Measurements from ENCODE around the gene KLHL8.

DNA sequence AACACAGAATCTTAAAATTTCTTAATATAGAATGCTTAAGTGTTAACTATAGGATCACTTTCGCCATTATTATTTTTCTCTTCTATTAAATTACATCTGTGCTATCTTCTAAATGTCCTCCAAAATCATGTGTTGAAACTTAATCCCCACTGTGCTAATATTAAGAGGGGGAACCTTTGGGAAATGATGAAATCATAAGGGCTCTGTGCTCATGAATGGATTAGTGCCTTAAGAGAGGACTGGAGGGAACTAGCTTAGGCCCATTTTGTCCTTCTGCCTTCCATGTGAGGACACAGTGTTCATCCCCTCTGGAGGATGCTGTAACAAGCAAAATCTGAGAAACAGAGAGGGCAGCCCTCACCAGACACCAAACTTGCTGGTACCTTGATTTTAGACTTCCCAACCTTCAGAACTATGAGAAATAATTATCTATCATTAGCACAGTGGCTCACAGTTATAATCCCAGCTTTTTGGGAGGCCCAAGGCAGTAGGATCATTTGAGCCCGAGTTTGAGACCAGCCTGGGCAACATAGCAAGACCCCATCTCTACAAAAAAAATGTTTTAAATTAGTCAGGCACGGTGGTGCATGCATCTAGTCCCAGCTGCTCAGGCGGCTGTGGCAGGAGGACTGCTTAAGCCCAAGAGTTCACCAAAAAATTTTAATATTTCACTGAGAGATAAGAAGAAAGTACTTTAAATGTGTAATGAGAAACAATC, 26.3 kb downstream of the KLHL8 start:
- TF ChIP-seq, protein P1, sequence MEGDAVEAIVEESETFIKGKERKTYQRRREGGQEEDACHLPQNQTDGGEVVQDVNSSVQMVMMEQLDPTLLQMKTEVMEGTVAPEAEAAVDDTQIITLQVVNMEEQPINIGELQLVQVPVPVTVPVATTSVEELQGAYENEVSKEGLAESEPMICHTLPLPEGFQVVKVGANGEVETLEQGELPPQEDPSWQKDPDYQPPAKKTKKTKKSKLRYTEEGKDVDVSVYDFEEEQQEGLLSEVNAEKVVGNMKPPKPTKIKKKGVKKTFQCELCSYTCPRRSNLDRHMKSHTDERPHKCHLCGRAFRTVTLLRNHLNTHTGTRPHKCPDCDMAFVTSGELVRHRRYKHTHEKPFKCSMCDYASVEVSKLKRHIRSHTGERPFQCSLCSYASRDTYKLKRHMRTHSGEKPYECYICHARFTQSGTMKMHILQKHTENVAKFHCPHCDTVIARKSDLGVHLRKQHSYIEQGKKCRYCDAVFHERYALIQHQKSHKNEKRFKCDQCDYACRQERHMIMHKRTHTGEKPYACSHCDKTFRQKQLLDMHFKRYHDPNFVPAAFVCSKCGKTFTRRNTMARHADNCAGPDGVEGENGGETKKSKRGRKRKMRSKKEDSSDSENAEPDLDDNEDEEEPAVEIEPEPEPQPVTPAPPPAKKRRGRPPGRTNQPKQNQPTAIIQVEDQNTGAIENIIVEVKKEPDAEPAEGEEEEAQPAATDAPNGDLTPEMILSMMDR (IDR thresholded peaks at IDR 0.05), result no peak
- no peak for TF ChIP-seq POLR2A (IDR thresholded peaks at IDR 0.05)

Data from adrenal gland (tissue), 5 donors.